Type B pancreatic cell (in vitro differentiated cells): ENCODE results near the gene ZNF281. TPM values are rescaled to one million over a fixed set of nuclear protein-coding genes. Genes with fewer than 3 reads are reported as not detected.

ENCODE experiments used
- DNase-seq: peaks from one replicate; pipeline ENCODE4 v3.0.0; 2021; ENCODE audit warnings: mixed read lengths; ENCODE audit not compliant: unreplicated experiment; ENCODE audit errors: extremely low spot score
- H3K27ac Mint-ChIP-seq: 2 replicates; pipeline ENCODE4 v1.8.0; 2021; ENCODE audit warnings: mild to moderate bottlenecking, mixed read lengths
- H3K27me3 Mint-ChIP-seq: 2 replicates; pipeline ENCODE4 v1.8.0; 2021; ENCODE audit warnings: mixed read lengths
- H3K36me3 Mint-ChIP-seq: 2 replicates; pipeline ENCODE4 v1.8.0; 2021; ENCODE audit warnings: mixed read lengths
- H3K4me1 Mint-ChIP-seq: one replicate; pipeline ENCODE4 v1.8.0; 2021; ENCODE audit warnings: mixed read lengths; ENCODE audit not compliant: unreplicated experiment
- H3K4me3 Mint-ChIP-seq: 2 replicates; pipeline ENCODE4 v1.8.0; 2021; ENCODE audit warnings: mild to moderate bottlenecking, mixed read lengths
- H3K9me3 Mint-ChIP-seq: 2 replicates; pipeline ENCODE4 v1.8.0; 2021; ENCODE audit warnings: mixed read lengths
- long read RNA-seq: library from polyadenylated mRNA; unstranded; transcript quantifications from one replicate; pipeline ENCODE4 v2.0.0, GENCODE V29; 2020
- total RNA-seq: library from RNA; stranded (reverse); gene quantifications from 2 replicates; pipeline ENCODE4 v1.2.1, GENCODE V29; 2021; ENCODE audit warnings: low replicate concordance
- TF ChIP-seq, protein P1 (sequence below): fragments of 200-600 bp; sonication (generic); conservative IDR thresholded peaks from 2 replicates; pipeline ENCODE4 v1.5.0; 2021; ENCODE audit warnings: antibody characterized with exemption, mild to moderate bottlenecking

The ZNF281 gene
- 16.2 and 30.5 TPM in 2 replicates for total RNA-seq
- long read RNA-seq, full-length matches to known transcripts: 2 of 19 reads
- long read RNA-seq, partial matches to known transcripts: 0 of 19 reads
- long read RNA-seq, other reads (novel, unspliced or antisense): 17 of 19 reads

DNA sequence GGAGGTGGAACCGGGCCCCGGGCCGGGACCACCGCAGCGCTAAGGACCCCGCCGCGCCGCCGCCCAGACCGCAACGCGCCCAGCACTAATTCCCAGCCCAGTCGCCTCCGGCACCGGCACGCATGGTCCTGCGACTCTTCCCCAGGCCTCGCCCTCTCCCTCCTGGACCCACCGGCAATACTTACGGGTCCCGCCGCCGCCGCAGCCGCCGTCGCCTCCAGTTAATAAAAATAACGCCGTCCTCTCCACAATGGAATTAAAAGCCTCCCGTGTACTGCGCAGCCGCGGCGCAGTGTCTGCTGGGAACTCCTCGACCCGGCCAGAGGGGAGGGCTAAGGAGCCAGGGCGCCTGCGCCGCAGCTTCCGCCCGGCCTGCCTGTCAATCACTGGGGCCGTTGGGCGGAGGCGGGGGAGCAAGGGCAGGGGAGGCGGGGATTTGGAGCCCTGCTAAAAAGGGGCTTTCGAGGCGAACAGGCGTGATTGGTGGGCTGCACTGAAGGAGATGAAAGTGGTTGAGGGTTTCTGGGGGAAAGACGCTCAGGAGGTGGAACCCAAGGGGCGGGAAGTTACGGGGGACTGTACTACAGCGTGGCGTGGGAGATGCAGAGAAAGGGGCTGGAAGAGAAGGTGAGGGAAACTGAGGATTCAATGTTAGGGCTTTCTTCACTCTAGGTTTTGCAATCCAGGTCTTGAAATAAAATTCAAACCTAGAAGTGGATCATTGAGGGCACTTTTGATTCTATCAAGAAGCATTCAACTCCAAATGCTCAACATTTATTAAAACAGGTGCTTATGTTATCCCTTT, at the start of gene ZNF281:
ZNF281 (minus strand) TSS at position 276 of the 805 bp plus-strand sequence. CDS start 331 bp downstream, outside the sequence.
- peaks cover 5% of the 10 kb centered on the region for H3K9me3 Mint-ChIP-seq
- peaks cover 48% of the 10 kb centered on the region for H3K4me1 Mint-ChIP-seq
- peak within 1 kb of the TSS; percentile 99 for H3K4me3 Mint-ChIP-seq

GRCh38 chr1:200458780-200459179, 48.9 kb upstream of the ZNF281 start:
- no peaks in the 10 kb centered on the region for H3K36me3 Mint-ChIP-seq
- H3K4me1 Mint-ChIP-seq: peaks cover 5% of the 10 kb centered on the region
- TF ChIP-seq, protein P1, sequence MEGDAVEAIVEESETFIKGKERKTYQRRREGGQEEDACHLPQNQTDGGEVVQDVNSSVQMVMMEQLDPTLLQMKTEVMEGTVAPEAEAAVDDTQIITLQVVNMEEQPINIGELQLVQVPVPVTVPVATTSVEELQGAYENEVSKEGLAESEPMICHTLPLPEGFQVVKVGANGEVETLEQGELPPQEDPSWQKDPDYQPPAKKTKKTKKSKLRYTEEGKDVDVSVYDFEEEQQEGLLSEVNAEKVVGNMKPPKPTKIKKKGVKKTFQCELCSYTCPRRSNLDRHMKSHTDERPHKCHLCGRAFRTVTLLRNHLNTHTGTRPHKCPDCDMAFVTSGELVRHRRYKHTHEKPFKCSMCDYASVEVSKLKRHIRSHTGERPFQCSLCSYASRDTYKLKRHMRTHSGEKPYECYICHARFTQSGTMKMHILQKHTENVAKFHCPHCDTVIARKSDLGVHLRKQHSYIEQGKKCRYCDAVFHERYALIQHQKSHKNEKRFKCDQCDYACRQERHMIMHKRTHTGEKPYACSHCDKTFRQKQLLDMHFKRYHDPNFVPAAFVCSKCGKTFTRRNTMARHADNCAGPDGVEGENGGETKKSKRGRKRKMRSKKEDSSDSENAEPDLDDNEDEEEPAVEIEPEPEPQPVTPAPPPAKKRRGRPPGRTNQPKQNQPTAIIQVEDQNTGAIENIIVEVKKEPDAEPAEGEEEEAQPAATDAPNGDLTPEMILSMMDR: no peak
- no peak for DNase-seq
- no peak overlapping the region for H3K27ac Mint-ChIP-seq
- H3K27me3 Mint-ChIP-seq: no peaks in the 10 kb centered on the region
- no peak overlapping the region for H3K4me3 Mint-ChIP-seq
- H3K9me3 Mint-ChIP-seq: no peaks in the 10 kb centered on the region

More for the DNA sequence above, at the start of gene ZNF281:
- Mint-ChIP-seq H3K27me3 (peaks cover 15% of the 10 kb centered on the region), H3K27ac (peak within 1 kb of the TSS; percentile 95), H3K36me3 (peaks cover 48% of the 10 kb centered on the region)
- TF ChIP-seq, protein P1: no peak
- peak; percentile 96 for DNase-seq

DNA sequence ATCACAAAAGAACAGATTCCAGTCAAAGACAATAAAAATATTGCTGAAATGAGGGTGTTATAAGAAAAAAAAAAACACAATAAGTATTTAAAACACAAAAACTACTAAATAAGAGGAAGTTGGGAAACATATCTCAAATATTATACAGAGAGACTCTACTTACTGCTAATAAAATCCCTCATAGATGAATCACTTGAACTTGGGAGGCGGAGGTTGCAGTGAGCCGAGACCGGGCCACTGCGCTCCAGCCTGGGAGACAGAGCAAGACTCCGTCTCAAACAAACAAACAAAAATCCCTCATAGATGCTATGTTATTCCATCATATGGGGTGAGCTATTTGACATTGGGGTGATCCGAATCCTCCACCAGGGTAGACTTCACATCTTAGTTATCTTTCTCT, 48.0 kb upstream of the ZNF281 start:
- Mint-ChIP-seq H3K36me3 (no peaks in the 10 kb centered on the region), H3K27me3 (peaks cover 5% of the 10 kb centered on the region), H3K27ac (no peak overlapping the region), H3K9me3 (no peaks in the 10 kb centered on the region), H3K4me1 (peaks cover 10% of the 10 kb centered on the region), H3K4me3 (no peak overlapping the region)
- TF ChIP-seq, protein P1: no peak
- DNase-seq: no peak

- H3K27me3 Mint-ChIP-seq: peaks cover 5% of the 10 kb centered on the region
- H3K36me3 Mint-ChIP-seq: no peaks in the 10 kb centered on the region
- H3K4me1 Mint-ChIP-seq: peaks cover 11% of the 10 kb centered on the region
- no peak overlapping the region for H3K4me3 Mint-ChIP-seq
- no peak overlapping the region for H3K27ac Mint-ChIP-seq
- TF ChIP-seq, protein P1: no peak
- no peak for DNase-seq
- H3K9me3 Mint-ChIP-seq: no peaks in the 10 kb centered on the region
Measured at GRCh38 chr1:200454425-200454824, 44.6 kb upstream of the ZNF281 start.

GRCh38 chr1:200453553-200453905, 43.7 kb upstream of the ZNF281 start:
- Mint-ChIP-seq H3K36me3 (no peaks in the 10 kb centered on the region), H3K4me1 (peaks cover 11% of the 10 kb centered on the region), H3K27me3 (peaks cover 5% of the 10 kb centered on the region), H3K4me3 (no peak overlapping the region), H3K9me3 (no peaks in the 10 kb centered on the region), H3K27ac (no peak overlapping the region)
- DNase-seq: no peak
- TF ChIP-seq, protein P1: no peak
